IMR-90 (cell line): ENCODE measurements around the gene BMP8B.

Experiments used
- CEBPB ChIP-seq: IDR thresholded peaks from 2 replicates; pipeline ENCODE4 v1.6.1; 2012; ENCODE audit warnings: low read depth, low read length, improper control_type of control experiment
- CTCF ChIP-seq: conservative IDR thresholded peaks from 2 replicates; pipeline ENCODE4 v1.5.1; 2012; ENCODE audit warnings: mild to moderate bottlenecking, low read depth, low read length, improper control_type of control experiment
- MAFK ChIP-seq: IDR thresholded peaks from 2 replicates; pipeline ENCODE4 v1.6.1; 2012; ENCODE audit warnings: low read depth, low read length, improper control_type of control experiment
- MXI1 ChIP-seq: IDR thresholded peaks from 2 replicates; pipeline ENCODE4 v1.6.1; 2012; ENCODE audit warnings: low read depth, mild to moderate bottlenecking, low read length, moderate library complexity, borderline replicate concordance
- NFE2L2 ChIP-seq: fragments of 150-350 bp; IDR thresholded peaks from 2 replicates; pipeline ENCODE4 v1.6.1; 2016; ENCODE audit warnings: low read depth, mild to moderate bottlenecking, low read length
- POLR2A ChIP-seq: IDR thresholded peaks from 2 replicates; pipeline ENCODE4 v1.6.1; 2012; ENCODE audit warnings: mild to moderate bottlenecking, low read depth, low read length
- RAD21 ChIP-seq: IDR thresholded peaks from 2 replicates; pipeline ENCODE4 v1.6.1; 2012; ENCODE audit warnings: low read length, improper control_type of control experiment
- RFX5 ChIP-seq: IDR thresholded peaks from 2 replicates; pipeline ENCODE4 v1.8.0; 2012; ENCODE audit warnings: low read depth, mild to moderate bottlenecking, low read length, moderate library complexity

- TF ChIP-seq CTCF (no peak), NFE2L2 (no peak), POLR2A (no peak), RFX5 (no peak), RAD21 (no peak), CEBPB (no peak), MXI1 (no peak), MAFK (no peak)
Measured at GRCh38 chr1:39752703-39753102, 36.0 kb downstream of the BMP8B start.
